ENCODE data around the gene MACROD2. TPM values are rescaled to one million over a fixed set of nuclear protein-coding genes. Genes with fewer than 3 reads are reported as not detected.

The MACROD2 gene
- total and polyA plus RNA-seq, 9 donors, result 3.7 to 25.5 (median 7.8) TPM

DNA sequence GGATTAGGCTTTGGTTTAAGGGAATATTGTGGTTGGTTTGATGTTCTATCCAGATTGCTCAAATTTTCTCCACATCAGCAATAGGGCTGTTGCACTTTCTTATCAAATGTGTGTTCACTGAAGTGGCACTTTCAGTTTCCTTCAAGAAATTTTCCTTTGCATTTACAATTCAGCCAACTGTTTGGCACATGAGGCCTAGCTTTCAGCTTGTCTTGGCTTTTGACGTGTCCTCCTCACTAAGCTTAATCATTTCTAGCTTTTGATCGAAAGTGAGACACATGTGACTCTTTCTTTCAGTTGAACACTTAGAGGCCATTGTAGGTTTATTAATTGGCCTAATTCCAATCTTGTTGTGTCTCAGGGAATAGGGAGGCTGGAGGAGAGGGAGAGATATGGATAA, 237.3 kb downstream of the MACROD2 start:
- intact Hi-C loops (cut with DNase I), result no loop called here
- H3K4me1 ChIP-seq (ENCODE audit: insufficient read depth), result peaks cover 2% of the 10 kb centered on the region
- TF ChIP-seq EP300 (IDR thresholded peaks at IDR 0.05) (no peak), POLR2A (IDR thresholded peaks at IDR 0.05) (no peak)
- TF ChIP-seq, protein P1, sequence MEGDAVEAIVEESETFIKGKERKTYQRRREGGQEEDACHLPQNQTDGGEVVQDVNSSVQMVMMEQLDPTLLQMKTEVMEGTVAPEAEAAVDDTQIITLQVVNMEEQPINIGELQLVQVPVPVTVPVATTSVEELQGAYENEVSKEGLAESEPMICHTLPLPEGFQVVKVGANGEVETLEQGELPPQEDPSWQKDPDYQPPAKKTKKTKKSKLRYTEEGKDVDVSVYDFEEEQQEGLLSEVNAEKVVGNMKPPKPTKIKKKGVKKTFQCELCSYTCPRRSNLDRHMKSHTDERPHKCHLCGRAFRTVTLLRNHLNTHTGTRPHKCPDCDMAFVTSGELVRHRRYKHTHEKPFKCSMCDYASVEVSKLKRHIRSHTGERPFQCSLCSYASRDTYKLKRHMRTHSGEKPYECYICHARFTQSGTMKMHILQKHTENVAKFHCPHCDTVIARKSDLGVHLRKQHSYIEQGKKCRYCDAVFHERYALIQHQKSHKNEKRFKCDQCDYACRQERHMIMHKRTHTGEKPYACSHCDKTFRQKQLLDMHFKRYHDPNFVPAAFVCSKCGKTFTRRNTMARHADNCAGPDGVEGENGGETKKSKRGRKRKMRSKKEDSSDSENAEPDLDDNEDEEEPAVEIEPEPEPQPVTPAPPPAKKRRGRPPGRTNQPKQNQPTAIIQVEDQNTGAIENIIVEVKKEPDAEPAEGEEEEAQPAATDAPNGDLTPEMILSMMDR (IDR thresholded peaks at IDR 0.05), result no peak
- DNase-seq, result no peak
- no peaks in the 10 kb centered on the region for H3K27me3 ChIP-seq
- WGBS, 3 donors, result 93 to 96% (median 95%) methylated on average over 2 of the region's 2 CpGs
- H3K9me3 ChIP-seq, result no peaks in the 10 kb centered on the region
- no peak overlapping the region for H3K4me3 ChIP-seq
- no peak overlapping the region for H3K27ac ChIP-seq
- no peaks in the 10 kb centered on the region for H3K36me3 ChIP-seq

DNA sequence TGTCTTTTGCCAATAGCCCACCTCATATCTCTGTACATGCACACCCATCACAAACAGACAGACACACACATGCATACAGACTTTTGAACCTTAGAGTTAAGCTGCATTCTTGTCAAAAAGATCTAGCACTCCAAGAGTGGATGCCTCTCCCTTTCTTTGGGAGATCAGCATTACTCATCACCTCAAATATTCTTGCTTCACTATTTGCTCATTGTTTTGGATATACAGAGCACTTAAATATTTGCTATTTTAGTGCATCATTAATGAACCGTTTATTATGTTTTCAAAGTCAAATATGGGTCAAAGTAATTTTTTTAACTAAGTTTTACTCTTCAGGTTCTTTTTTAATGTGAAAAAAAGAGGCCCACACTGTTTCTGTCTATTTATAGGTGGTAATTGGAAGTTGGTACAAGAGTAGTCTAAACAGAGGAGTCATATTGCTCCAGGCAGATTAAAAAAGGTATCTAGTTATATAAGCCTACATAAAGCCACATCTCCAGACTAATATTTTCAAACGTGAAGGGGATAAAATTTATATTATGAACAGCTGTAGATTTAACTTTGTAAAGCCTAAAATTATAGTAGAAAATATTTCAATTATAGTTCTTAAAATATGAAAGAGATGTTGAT, 239.5 kb downstream of the MACROD2 start:
- H3K4me3 ChIP-seq, result no peak overlapping the region
- H3K36me3 ChIP-seq, result no peaks in the 10 kb centered on the region
- 5 to 20% (median 7%) methylated on average over 2 of the region's 2 CpGs for WGBS, 3 donors
- H3K4me1 ChIP-seq (ENCODE audit: insufficient read depth), result peaks cover 2% of the 10 kb centered on the region
- DNase-seq, result no peak
- no peaks in the 10 kb centered on the region for H3K9me3 ChIP-seq
- H3K27me3 ChIP-seq, result no peaks in the 10 kb centered on the region
- intact Hi-C loops (cut with DNase I), result no loop called here
- H3K27ac ChIP-seq, result no peak overlapping the region
- TF ChIP-seq POLR2A (IDR thresholded peaks at IDR 0.05) (no peak), EP300 (IDR thresholded peaks at IDR 0.05) (no peak)
- TF ChIP-seq, protein P1 (IDR thresholded peaks at IDR 0.05), result no peak

DNA sequence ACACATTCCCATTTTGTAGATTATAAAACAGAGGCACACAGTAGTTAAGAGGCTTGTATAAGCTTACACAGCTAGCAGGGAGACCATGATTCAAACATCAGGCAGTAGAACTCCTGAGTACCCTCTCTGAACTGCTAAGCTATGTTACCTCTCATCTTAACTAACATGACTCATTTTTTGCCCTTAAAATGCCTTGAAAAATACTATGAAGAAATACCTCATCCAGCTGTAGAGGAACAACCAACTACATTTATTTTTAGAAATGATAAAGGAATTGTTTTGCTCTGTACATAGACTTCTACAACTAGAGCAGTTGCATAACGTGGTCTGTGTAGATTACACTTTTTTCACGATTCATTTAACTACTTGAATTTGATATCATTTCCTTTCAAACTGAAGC, 240.0 kb downstream of the MACROD2 start:
- peaks cover 2% of the 10 kb centered on the region for H3K4me1 ChIP-seq (ENCODE audit: insufficient read depth)
- no peaks in the 10 kb centered on the region for H3K27me3 ChIP-seq
- WGBS, 3 donors, result 3 to 22% (median 5%) methylated on average over 2 of the region's 2 CpGs
- TF ChIP-seq POLR2A (IDR thresholded peaks at IDR 0.05) (no peak), EP300 (IDR thresholded peaks at IDR 0.05) (no peak)
- TF ChIP-seq, protein P1 (IDR thresholded peaks at IDR 0.05), result no peak
- no peak for DNase-seq
- no peaks in the 10 kb centered on the region for H3K36me3 ChIP-seq
- no peaks in the 10 kb centered on the region for H3K9me3 ChIP-seq
- intact Hi-C loops (cut with DNase I), result no loop called here
- no peak overlapping the region for H3K4me3 ChIP-seq
- no peak overlapping the region for H3K27ac ChIP-seq

DNA sequence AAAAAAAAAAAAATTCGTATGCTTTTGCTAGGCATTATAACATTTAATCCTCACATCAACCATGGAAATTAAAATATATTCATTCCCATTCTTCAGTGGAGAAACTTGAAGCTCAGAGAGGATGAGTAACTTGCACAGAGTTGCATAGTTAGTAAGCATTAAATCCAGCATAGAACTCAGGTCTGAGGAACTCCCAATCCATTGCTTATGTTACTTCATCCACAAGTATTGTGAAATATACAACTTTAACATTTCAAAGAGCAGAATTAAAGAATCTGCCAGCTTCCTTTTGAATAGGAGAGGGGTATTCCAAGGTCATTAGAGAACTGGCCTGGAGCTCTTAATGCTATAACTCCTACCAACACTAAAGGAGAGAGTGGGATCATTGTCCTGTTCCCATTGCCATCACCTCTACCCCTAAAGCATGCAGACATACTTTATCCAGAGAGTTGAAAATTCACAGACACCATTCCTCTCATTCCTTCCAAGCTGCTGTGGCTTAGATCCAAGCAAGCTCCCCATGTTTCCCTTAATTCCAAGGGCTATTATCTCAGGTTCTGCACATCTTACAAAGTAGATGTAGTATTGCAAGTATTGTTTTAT, 250.2 kb downstream of the MACROD2 start:
- intact Hi-C loops (cut with DNase I), result no loop called here

More for the DNA sequence above, 250.2 kb downstream of the MACROD2 start:
- TF ChIP-seq, protein P1 (IDR thresholded peaks at IDR 0.05), result no peak
- TF ChIP-seq POLR2A (IDR thresholded peaks at IDR 0.05), result no peak
- TF ChIP-seq EP300 (IDR thresholded peaks at IDR 0.05), result no peak
- Histone ChIP-seq H3K9me3 (no peaks in the 10 kb centered on the region), H3K4me3 (no peak overlapping the region), H3K27ac (no peak overlapping the region), H3K36me3 (no peaks in the 10 kb centered on the region), H3K27me3 (no peaks in the 10 kb centered on the region), H3K4me1 (ENCODE audit: insufficient read depth) (peaks cover 2% of the 10 kb centered on the region)
- 48 to 54% (median 50%) methylated on average over 1 of the region's 1 CpG for WGBS, 3 donors
- no peak for DNase-seq

Measured in ovary (tissue), 9 donors.